HepG2 (cell line): ENCODE measurements around the gene MAFB. TPM values are rescaled to one million over a fixed set of nuclear protein-coding genes. Genes with fewer than 3 reads are reported as not detected.

Source experiments
- ATAC-seq: fragments of 200-7000 bp; cut with Tn5 transposase; 3 replicates; pipeline ENCODE4 v1.9.1; 2020; ENCODE audit warnings: mild to moderate bottlenecking, moderate library complexity
- BruUV-seq: library from RNA; stranded (reverse); fragments of 400-500 nt; replicated peaks from 2 replicates; lab custom pipeline; 2021; lab: Mats Ljungman, UMichigan
- CTCF ChIA-PET: fragments of 300-600 bp; formaldehyde crosslinking; extraction: SDS; loops from one replicate; lab custom pipeline; 2021; ENCODE audit warnings: low total read pairs, inconsistent platforms, low intra/inter-chr PET ratio; lab: Yijun Ruan, JAX
- POLR2A ChIA-PET: fragments of 350-600 bp; sonication (Branson Sonifier 250); formaldehyde crosslinking; loops from one replicate; lab custom pipeline; 2020; ENCODE audit warnings: antibody characterized with exemption, inconsistent platforms; lab: Yijun Ruan, JAX
- DNase-seq: peaks from one replicate; pipeline ENCODE4 v3.0.0-alpha.2; 2015; ENCODE audit warnings: low spot score
- FAIRE-seq: peaks from 3 replicates; lab custom pipeline; 2011; peaks lifted over from hg19 to GRCh38; lab: Jason Lieb, UNC
- H2AFZ ChIP-seq: one replicate; pipeline ENCODE4 v1.6.1; 2011; ENCODE audit warnings: low read length, inconsistent platforms
- H3K27ac ChIP-seq: fragments of 300-600 bp; 3 replicates; pipeline ENCODE4 v1.8.0; 2011; ENCODE audit warnings: mixed run types, mild to moderate bottlenecking, mixed read lengths, low read length, inconsistent platforms; ENCODE audit not compliant: insufficient read depth; ENCODE audit errors: extremely low read length
- H3K27me3 ChIP-seq, 2 experiments: fragments of 200-600 bp in 1 of 2; 2 replicates in 1 of 2; 3 replicates in 1 of 2; pipeline versions ENCODE4 v1.6.0 to v1.8.0; 2011; ENCODE audit warnings: low read length in 2 of 2, mild to moderate bottlenecking in 2 of 2, moderate library complexity in 2 of 2, inconsistent platforms in 1 of 2; ENCODE audit not compliant: insufficient read depth in 2 of 2, control insufficient read depth in 1 of 2
- H3K36me3 ChIP-seq, 2 experiments: fragments of 200-600 bp in 1 of 2; replicated peaks in 1 of 2; 2 replicates in 1 of 2; 3 replicates in 1 of 2; pipeline versions ENCODE4 v1.5.1 to v1.8.0; 2011; ENCODE audit warnings: low read length in 2 of 2, inconsistent platforms in 1 of 2; ENCODE audit not compliant: insufficient read depth in 2 of 2, control insufficient read depth in 1 of 2
- H3K4me1 ChIP-seq: 2 replicates; pipeline ENCODE4 v1.5.1; 2012; ENCODE audit warnings: low read length, inconsistent platforms; ENCODE audit not compliant: insufficient read depth
- H3K4me2 ChIP-seq: 2 replicates; pipeline ENCODE4 v1.6.0; 2011; ENCODE audit warnings: low read depth, low read length, inconsistent platforms
- H3K4me3 ChIP-seq, 3 experiments: fragments of 200-600 bp in 1 of 3; sonication (generic), shearing (Covaris generic) in 1 of 3; replicated peaks in 1 of 3; 2 replicates each; pipeline ENCODE4 v1.5.1; 2011 to 2016; ENCODE audit warnings: low read length in 3 of 3, inconsistent platforms in 2 of 3, low read depth in 2 of 3, mild to moderate bottlenecking in 2 of 3, control low read depth in 1 of 3, mixed read lengths in 1 of 3; ENCODE audit not compliant: insufficient read depth in 1 of 3
- H3K79me2 ChIP-seq: one replicate; pipeline ENCODE4 v1.6.1; 2011; ENCODE audit warnings: low read length, inconsistent platforms; ENCODE audit not compliant: insufficient read depth
- H3K9ac ChIP-seq: 2 replicates; pipeline ENCODE4 v1.6.0; 2011; ENCODE audit warnings: mild to moderate bottlenecking, low read depth, low read length, inconsistent platforms; ENCODE audit not compliant: insufficient read depth
- H3K9me3 ChIP-seq: 2 replicates; pipeline ENCODE4 v1.5.1; 2012; ENCODE audit warnings: mild to moderate bottlenecking, low read length
- H4K20me1 ChIP-seq: 2 replicates; pipeline ENCODE4 v1.6.0; 2011; ENCODE audit warnings: inconsistent platforms, mild to moderate bottlenecking, low read length, moderate library complexity; ENCODE audit not compliant: insufficient read depth
- KDM3A ChIP-seq: IDR thresholded peaks from 2 replicates; pipeline ENCODE4 v1.6.1; 2018; ENCODE audit warnings: low read depth, missing compliant biosample characterization
- PHF20 ChIP-seq: sonication (generic); formaldehyde crosslinking; IDR thresholded peaks from 2 replicates; pipeline ENCODE4 v1.5.0; 2020; ENCODE audit warnings: mild to moderate bottlenecking, missing genetic modification reagents
- SNAI1 ChIP-seq: sonication (generic); formaldehyde crosslinking; IDR thresholded peaks from 2 replicates; pipeline ENCODE4 v1.5.0; 2020; ENCODE audit warnings: mild to moderate bottlenecking, missing genetic modification reagents, borderline replicate concordance
- WGBS: methylation state at CpG from one replicate; pipeline ENCODE4 v1.1.6; 2017; ENCODE audit warnings: low lambda C conversion rate; 5-methylcytosine and 5-hydroxymethylcytosine counted together
- in situ Hi-C: cut with HindIII; loops from 2 replicates; pipeline ENCODE4 v1.10.0; 2017; ENCODE audit warnings: low pct_unique_long_range_greater_than_20kb; ENCODE audit not compliant: extremely low pct_ligation_motif_present
- intact Hi-C: fragments of 100-400 bp; cut with micrococcal nuclease; formaldehyde crosslinking; loops from one replicate; pipeline ENCODE4 v1.10.0; 2022; ENCODE audit not compliant: unreplicated experiment
- polyA plus RNA-seq, 8 experiments: library from polyadenylated mRNA; depleted of rRNA in 3 of 8; stranded (reverse) in 7 of 8; unstranded in 1 of 8; fragments of >200 nt; fragmentation: Illumina TruSeq in 4 of 8; extraction: Trizol in 4 of 8; gene quantifications; 2 replicates each; pipeline versions ENCODE4 v1.2.1 to v1.2.3, GENCODE V29; 2011 to 2016; ENCODE audit warnings: low read depth in 4 of 8, missing spikeins in 1 of 8, mixed read lengths in 1 of 8; ENCODE audit not compliant: insufficient read depth in 1 of 8
- total RNA-seq, 5 experiments: library from RNA; depleted of rRNA; stranded (reverse); fragments of >200 nt; fragmentation: Illumina TruSeq; extraction: Trizol; gene quantifications; 2 replicates each; pipeline ENCODE4 v1.2.3, GENCODE V29; 2016; ENCODE audit warnings: low read depth in 1 of 5

Gene MAFB
- total and polyA plus RNA-seq, 2 of the 13 experiments (the other 11 are each of a cell fraction or from before 2014, with no cell fraction given), result 0.08 to 0.11 TPM

DNA sequence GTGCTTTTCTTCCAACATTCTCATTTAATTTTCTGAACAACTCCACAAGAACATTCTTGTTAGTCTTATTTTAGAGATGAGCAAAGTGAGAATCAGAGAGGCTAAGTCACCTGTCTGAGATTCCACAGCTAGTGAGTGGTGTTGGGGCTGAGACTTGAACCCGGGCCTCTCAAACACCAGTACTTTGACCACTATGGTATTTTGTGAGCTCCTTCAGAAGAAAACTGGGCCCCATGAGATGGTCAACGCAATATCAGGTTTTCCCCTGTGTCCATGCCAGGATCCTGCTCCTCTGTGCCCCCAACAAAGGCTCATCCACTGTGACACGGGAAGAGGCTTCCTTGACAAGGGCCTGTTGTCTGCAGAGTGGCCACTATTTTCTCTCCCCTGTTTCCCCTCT, 51.9 kb downstream of the MAFB start (continued):
- no peak for TF ChIP-seq SNAI1 (CRISPR knock-in tag)

DNA sequence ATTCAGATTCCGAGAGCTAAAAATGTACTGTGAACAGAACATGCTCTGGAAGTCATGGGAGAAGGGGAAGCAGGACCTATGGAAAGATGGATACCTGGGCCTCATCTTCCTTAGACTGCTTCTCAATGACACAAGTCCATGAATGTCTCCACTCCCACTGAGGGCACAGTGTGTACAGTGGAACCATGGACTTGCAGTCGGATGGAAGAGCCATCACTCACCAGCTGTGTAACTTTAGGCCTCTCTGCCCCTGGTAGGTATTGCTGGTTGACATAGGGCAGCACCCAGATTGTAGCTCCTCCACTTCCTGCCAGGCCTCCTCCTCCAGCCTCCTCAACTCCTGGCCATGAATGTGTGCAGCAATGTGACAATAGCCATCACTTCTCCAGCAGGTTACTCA, 52.5 kb downstream of the MAFB start:
- no peaks in the 10 kb centered on the region for H3K27me3 ChIP-seq
- POLR2A ChIA-PET, result no interaction called here
- TF ChIP-seq PHF20, result no peak
- H3K4me1 ChIP-seq, result no peaks in the 10 kb centered on the region
- intact Hi-C loops, result no loop called here
- no TSS peak for BruUV-seq
- no peak overlapping the region for H3K27ac ChIP-seq
- no peak overlapping the region for H2AFZ ChIP-seq
- no peak overlapping the region for H3K4me2 ChIP-seq
- no peaks in the 10 kb centered on the region for H3K79me2 ChIP-seq
- in situ Hi-C loops, result no loop called here
- CTCF ChIA-PET, result no interaction called here
- H3K36me3 ChIP-seq, result no peaks in the 10 kb centered on the region
- H3K9ac ChIP-seq, result no peak overlapping the region
- WGBS, result 6% methylated on average over 2 of the region's 2 CpGs
- ATAC-seq (no peak), DNase-seq (no peak), FAIRE-seq (no peak)
- no peak overlapping the region for H3K4me3 ChIP-seq
- H4K20me1 ChIP-seq, result no peaks in the 10 kb centered on the region
- H3K9me3 ChIP-seq, result no peaks in the 10 kb centered on the region

DNA sequence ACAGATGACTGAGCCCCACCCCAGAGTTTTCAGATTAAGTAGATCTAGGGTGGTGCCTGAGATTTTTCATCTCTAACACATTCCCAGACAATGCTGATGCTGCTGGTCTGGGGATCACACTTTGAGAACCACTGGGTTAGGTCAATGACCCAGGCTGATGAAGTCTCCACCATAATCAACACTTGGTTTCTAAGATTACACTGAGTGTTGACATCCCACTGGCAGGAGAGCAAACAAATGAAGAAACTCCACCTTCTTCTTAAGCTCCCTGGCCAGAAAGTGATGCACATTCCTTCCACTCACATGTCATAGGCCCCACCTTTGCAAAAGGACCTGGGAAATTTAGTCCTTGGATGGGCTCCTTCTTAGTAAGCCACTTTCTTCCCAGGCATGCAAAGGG, 53.1 kb downstream of the MAFB start:
- no peaks in the 10 kb centered on the region for H3K4me1 ChIP-seq
- no peak overlapping the region for H3K27ac ChIP-seq
- H3K27me3 ChIP-seq, result no peaks in the 10 kb centered on the region
- no TSS peak for BruUV-seq
- no peak overlapping the region for H3K4me2 ChIP-seq
- in situ Hi-C loops, result no loop called here
- ChIA-PET POLR2A (no interaction called here), CTCF (no interaction called here)
- TF ChIP-seq KDM3A, result no peak
- no peak for ATAC-seq
- no peaks in the 10 kb centered on the region for H3K9me3 ChIP-seq
- H3K79me2 ChIP-seq, result no peaks in the 10 kb centered on the region
- no peak for DNase-seq
- H3K36me3 ChIP-seq, result no peaks in the 10 kb centered on the region
- H3K9ac ChIP-seq, result no peak overlapping the region
- FAIRE-seq, result no peak
- no peak overlapping the region for H2AFZ ChIP-seq
- no peak overlapping the region for H3K4me3 ChIP-seq
- no peaks in the 10 kb centered on the region for H4K20me1 ChIP-seq
- intact Hi-C loops, result no loop called here
